Colonic mucosa (tissue), 4 donors: ENCODE results near the gene NRCAM. TPM values are rescaled to one million over a fixed set of nuclear protein-coding genes. Genes with fewer than 3 reads are reported as not detected.

Experiments
- DNase-seq: peaks from one replicate; pipeline ENCODE4 v3.0.0-alpha.2; 2020
- H3K27ac ChIP-seq: fragments of 200-600 bp; one replicate; pipeline ENCODE4 v1.8.0; 2021
- H3K27me3 ChIP-seq: fragments of 200-600 bp; one replicate; pipeline ENCODE4 v1.8.0; 2021
- H3K36me3 ChIP-seq: fragments of 200-600 bp; one replicate; pipeline ENCODE4 v1.8.0; 2021
- H3K4me1 ChIP-seq: fragments of 200-600 bp; one replicate; pipeline ENCODE4 v1.8.0; 2021; ENCODE audit warnings: mild to moderate bottlenecking
- H3K4me3 ChIP-seq: fragments of 200-600 bp; one replicate; pipeline ENCODE4 v1.8.0; 2021
- H3K9ac ChIP-seq, 2 donors: one replicate each; pipeline ENCODE4 v1.7.0; 2013; ENCODE audit warnings: control low read depth in 2 of 2, low read depth in 2 of 2, low read length in 2 of 2
- H3K9me3 ChIP-seq: fragments of 200-600 bp; one replicate; pipeline ENCODE4 v1.8.0; 2021
- intact Hi-C: fragments of 100-400 bp; cut with DNase I; formaldehyde crosslinking; loops from one replicate; pipeline ENCODE4 v1.14.1; 2022
- total RNA-seq, 2 donors: library from RNA; stranded (reverse); fragmentation: NEBNext Ultra II Directional in 1 of 2; extraction: Animal tissue kit (Norgen Biotek cat#: 25700) in 1 of 2; gene quantifications; one replicate each; pipeline ENCODE4 v1.2.1, GENCODE V29; 2021
- TF ChIP-seq, protein P1 (sequence below): fragments of 200-600 bp; IDR thresholded peaks from one replicate; pipeline ENCODE4 v1.8.0; 2022; ENCODE audit warnings: antibody characterized with exemption, mild to moderate bottlenecking
- donor health status: healthy.
- donor health status: DM: no; HTN: no; CAD: no.
- donor health status: DM: no; HTN: no; CAD: no.

The NRCAM gene
- total RNA-seq, 2 donors from 2014 or later: 0.42 to 1.1 TPM

DNA sequence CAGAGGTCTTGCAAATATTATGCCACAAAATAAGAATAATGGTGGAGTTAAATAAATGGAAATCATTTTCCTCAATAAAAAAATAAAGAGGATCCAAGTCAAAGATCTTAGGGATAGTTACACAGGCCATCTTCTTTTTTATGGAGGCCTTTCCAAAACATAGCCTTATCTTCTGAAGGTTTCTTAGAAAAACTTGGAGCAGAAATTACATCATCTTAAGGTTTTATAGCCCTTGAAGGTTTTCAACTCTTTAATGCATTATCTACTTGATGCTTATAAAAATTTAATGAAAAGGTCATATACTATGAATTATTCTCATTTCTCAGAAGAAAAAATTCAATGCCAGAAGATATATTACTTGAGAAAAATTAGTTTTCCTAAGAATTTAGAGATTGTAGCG lies 231.8 kb downstream of the NRCAM start:
- Histone ChIP-seq H3K9ac (no peak overlapping the region), H3K27ac (no peak overlapping the region), H3K36me3 (no peaks in the 10 kb centered on the region), H3K9me3 (no peaks in the 10 kb centered on the region), H3K4me3 (no peak overlapping the region), H3K4me1 (no peaks in the 10 kb centered on the region), H3K27me3 (no peaks in the 10 kb centered on the region)
- TF ChIP-seq, protein P1, sequence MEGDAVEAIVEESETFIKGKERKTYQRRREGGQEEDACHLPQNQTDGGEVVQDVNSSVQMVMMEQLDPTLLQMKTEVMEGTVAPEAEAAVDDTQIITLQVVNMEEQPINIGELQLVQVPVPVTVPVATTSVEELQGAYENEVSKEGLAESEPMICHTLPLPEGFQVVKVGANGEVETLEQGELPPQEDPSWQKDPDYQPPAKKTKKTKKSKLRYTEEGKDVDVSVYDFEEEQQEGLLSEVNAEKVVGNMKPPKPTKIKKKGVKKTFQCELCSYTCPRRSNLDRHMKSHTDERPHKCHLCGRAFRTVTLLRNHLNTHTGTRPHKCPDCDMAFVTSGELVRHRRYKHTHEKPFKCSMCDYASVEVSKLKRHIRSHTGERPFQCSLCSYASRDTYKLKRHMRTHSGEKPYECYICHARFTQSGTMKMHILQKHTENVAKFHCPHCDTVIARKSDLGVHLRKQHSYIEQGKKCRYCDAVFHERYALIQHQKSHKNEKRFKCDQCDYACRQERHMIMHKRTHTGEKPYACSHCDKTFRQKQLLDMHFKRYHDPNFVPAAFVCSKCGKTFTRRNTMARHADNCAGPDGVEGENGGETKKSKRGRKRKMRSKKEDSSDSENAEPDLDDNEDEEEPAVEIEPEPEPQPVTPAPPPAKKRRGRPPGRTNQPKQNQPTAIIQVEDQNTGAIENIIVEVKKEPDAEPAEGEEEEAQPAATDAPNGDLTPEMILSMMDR: no peak
- DNase-seq: no peak
- intact Hi-C loops: no loop called here

GRCh38 chr7:108222236-108222892 lies 233.9 kb downstream of the NRCAM start:
- Histone ChIP-seq H3K9ac (no peak overlapping the region), H3K4me3 (no peak overlapping the region), H3K27ac (no peak overlapping the region), H3K9me3 (no peaks in the 10 kb centered on the region), H3K27me3 (no peaks in the 10 kb centered on the region), H3K36me3 (no peaks in the 10 kb centered on the region), H3K4me1 (no peaks in the 10 kb centered on the region)
- TF ChIP-seq, protein P1: no peak
- DNase-seq: no peak
- intact Hi-C loops: no loop called here

DNA sequence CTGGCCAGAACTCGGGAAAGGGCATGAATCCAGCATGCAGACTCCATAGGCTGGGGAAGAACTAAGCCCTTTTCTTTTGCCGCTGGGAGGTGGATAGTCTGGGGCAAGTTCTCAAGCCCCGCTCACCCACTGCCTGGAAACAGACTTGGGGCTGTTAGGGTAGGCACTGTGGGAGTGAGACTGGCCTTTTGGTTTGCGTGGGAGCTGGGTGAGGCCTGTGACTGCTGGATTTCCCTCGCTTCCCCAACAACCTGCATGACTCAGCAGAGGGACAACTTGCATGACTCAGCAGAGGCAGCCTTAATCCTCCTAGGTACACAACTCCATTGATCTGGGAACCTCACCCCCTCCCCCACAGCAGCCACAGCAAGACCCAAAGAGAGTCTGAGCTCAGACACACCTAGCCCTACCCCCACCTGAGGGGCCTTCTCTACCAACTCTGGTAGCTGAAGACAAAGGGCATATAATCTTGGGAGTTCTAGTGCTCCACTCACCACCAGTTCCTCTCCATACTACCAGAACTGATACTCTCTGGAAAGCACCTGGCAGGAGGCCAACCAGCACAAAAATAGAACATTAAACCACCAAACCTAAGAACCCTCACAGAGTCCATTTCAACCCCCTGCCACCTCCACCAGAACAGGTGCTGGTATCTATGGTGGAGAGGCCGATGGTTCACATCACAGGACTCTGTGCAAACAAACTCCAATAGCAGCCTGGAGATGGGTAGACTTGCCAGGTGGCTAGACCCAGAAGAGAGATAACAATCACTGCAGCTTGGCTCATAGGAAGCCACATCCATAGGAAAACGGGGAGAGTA lies 244.6 kb downstream of the NRCAM start:
- Histone ChIP-seq H3K9ac (no peak overlapping the region), H3K27ac (no peak overlapping the region), H3K27me3 (no peaks in the 10 kb centered on the region), H3K36me3 (no peaks in the 10 kb centered on the region), H3K9me3 (no peaks in the 10 kb centered on the region), H3K4me3 (no peak overlapping the region), H3K4me1 (no peaks in the 10 kb centered on the region)
- no peak for DNase-seq
- TF ChIP-seq, protein P1: no peak
- intact Hi-C loops: no loop called here

DNA sequence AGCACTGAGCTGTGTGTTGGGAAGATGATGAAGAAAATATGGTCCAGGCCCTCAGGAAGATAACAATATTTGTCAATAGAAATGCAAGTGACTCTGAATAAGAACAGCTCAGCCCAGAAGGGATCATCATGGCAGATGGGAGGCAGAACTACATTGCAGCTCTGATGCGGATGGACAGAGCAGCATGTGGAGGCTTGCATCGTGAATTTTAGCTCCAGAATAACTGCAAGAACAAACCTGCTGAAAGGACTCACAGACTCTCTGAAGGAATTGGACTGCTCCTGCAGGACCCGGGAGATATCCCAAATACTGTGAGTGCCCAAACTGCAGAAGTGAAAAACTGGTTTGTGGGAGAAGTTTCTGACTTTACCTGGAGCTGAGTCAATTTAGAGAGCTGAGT lies 245.4 kb downstream of the NRCAM start:
- intact Hi-C loops: no loop called here
- TF ChIP-seq, protein P1: no peak
- Histone ChIP-seq H3K9me3 (no peaks in the 10 kb centered on the region), H3K4me1 (no peaks in the 10 kb centered on the region), H3K27me3 (no peaks in the 10 kb centered on the region), H3K4me3 (no peak overlapping the region), H3K9ac (no peak overlapping the region), H3K36me3 (no peaks in the 10 kb centered on the region), H3K27ac (no peak overlapping the region)
- no peak for DNase-seq

GRCh38 chr7:108205311-108205710 lies 250.9 kb downstream of the NRCAM start:
- no peaks in the 10 kb centered on the region for H3K36me3 ChIP-seq
- no peaks in the 10 kb centered on the region for H3K27me3 ChIP-seq
- DNase-seq: no peak
- no peak overlapping the region for H3K4me3 ChIP-seq
- H3K9me3 ChIP-seq: no peaks in the 10 kb centered on the region
- intact Hi-C loops: no loop called here
- H3K4me1 ChIP-seq: no peaks in the 10 kb centered on the region
- TF ChIP-seq, protein P1: no peak
- no peak overlapping the region for H3K27ac ChIP-seq
- no peak overlapping the region for H3K9ac ChIP-seq
